ENCODE results near the gene DOCK4.

Gene DOCK4

DNA sequence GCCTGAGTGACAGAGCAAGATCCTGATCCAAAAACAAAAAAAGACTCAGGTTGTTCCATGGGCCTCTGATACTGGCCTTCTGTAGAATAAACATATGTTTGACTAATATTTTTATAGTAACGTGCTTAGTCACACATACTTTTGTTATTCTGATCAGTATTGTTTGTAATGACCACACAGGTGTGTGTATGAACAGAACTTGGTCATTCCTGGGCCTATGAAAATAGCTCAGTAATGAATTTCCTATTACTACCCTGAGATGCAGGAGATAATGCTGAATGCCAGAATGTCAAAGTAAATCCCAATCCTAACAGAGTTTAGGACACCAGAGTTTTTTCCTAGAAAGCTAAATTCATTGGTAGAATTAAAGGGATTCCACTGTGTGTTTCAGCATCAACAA, 108.7 kb downstream of the DOCK4 start:
- peaks cover 9% of the 10 kb centered on the region for H3K4me1 ChIP-seq (ENCODE audit: insufficient read depth, poor library complexity, severe bottlenecking)
- no peaks in the 10 kb centered on the region for H3K27me3 ChIP-seq (ENCODE audit: insufficient read depth, poor library complexity, severe bottlenecking)
- H3K9me3 ChIP-seq (ENCODE audit: severe bottlenecking) = no peaks in the 10 kb centered on the region
- no peaks in the 10 kb centered on the region; the same call in 1 of the 2 replicates for H3K36me3 ChIP-seq (ENCODE audit: low read depth)
- ATAC-seq (ENCODE audit: low read depth) = peak; percentile 95
- no peak overlapping the region for H3K27ac ChIP-seq (ENCODE audit: poor library complexity, severe bottlenecking)
- DNase-seq (ENCODE audit: low spot score) = no peak
- no peak overlapping the region for H3K4me3 ChIP-seq (ENCODE audit: severe bottlenecking)
- TF ChIP-seq CTCF (IDR thresholded peaks at IDR 0.05; ENCODE audit: poor library complexity, severe bottlenecking) = no peak

DNA sequence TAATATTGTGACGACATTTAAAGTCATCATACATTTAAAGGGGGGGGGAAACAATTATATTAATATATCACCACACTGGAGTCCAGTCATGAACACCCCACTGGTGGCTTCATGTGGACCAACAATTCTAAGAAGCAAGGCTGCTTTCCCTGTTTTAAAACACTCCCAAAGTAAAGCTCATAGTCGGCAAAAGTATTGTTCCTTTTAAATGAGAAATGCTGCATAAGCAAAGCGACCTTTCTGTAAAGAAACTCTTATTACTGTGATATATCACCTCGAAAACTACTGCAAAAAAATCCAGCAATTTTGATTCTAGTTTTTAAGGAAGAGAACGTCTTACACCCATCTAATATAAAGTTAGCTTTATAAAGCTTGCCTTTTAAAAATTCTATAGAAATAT, 112.8 kb downstream of the DOCK4 start:
- no peak overlapping the region for H3K27ac ChIP-seq (ENCODE audit: poor library complexity, severe bottlenecking)
- no peak overlapping the region for H3K4me3 ChIP-seq (ENCODE audit: severe bottlenecking)
- H3K4me1 ChIP-seq (ENCODE audit: insufficient read depth, poor library complexity, severe bottlenecking) = peaks cover 9% of the 10 kb centered on the region
- DNase-seq (ENCODE audit: low spot score) (no peak), ATAC-seq (ENCODE audit: low read depth) (no peak)
- no peaks in the 10 kb centered on the region for H3K9me3 ChIP-seq (ENCODE audit: severe bottlenecking)
- no peak for TF ChIP-seq CTCF (IDR thresholded peaks at IDR 0.05; ENCODE audit: poor library complexity, severe bottlenecking)
- no peaks in the 10 kb centered on the region for H3K36me3 ChIP-seq (ENCODE audit: low read depth)
- H3K27me3 ChIP-seq (ENCODE audit: insufficient read depth, poor library complexity, severe bottlenecking) = no peaks in the 10 kb centered on the region

DNA sequence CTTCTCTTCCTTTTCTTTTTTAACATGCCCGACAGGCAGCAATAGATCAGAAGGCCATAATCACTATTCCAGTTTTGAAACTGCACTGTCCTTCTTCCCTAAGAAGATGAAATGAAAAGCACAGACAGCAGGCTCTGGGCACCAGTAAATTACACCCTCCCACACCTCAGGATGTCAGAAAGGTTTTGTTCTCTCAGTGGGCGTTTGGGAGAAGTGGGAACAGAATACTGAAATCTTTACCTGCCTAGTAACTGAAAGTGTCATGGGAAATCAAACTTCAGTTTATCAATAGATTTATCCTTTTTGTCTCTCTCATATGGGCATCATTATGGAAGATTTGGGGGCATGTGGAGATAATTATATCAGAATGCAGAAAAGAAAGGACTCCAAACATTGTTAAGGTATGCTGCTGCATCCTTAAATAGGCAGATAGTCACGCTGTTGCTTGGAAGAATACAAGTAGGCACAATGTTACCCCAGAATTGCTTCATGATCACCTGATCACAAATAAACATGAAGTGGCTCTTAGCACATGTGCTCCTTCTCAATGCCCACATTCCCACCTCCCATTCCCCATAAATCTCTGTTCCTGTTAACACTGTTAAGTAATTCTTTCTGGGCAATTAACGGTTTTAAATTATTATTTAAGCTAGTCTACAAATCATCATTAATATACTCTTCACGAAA, 113.3 kb downstream of the DOCK4 start:
- Histone ChIP-seq H3K27me3 (ENCODE audit: insufficient read depth, poor library complexity, severe bottlenecking) (no peaks in the 10 kb centered on the region), H3K4me3 (ENCODE audit: severe bottlenecking) (no peak overlapping the region), H3K4me1 (ENCODE audit: insufficient read depth, poor library complexity, severe bottlenecking) (peaks cover 6% of the 10 kb centered on the region), H3K36me3 (ENCODE audit: low read depth) (no peaks in the 10 kb centered on the region), H3K9me3 (ENCODE audit: severe bottlenecking) (no peaks in the 10 kb centered on the region), H3K27ac (ENCODE audit: poor library complexity, severe bottlenecking) (no peak overlapping the region)
- no peak for TF ChIP-seq CTCF (IDR thresholded peaks at IDR 0.05; ENCODE audit: poor library complexity, severe bottlenecking)
- no peak for DNase-seq (ENCODE audit: low spot score)
- ATAC-seq (ENCODE audit: low read depth) = no peak

DNA sequence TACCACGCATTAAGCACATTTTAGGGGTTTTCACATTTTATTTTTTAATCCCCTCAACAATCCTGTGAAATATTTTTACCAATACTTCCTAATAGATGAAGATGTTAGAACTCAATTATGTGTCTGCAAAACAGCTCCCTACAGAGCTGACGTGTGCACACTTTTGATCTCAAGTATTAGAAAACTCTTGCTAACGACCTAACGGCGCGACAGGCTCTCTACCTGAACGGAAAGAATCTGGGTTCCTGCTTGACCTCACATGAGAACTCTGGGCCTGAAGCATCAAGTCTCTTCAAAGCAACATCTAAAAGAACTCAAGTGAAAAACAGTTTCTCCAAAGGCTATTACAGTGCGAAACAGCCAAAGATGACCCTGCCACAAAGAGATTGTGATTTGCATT, 113.9 kb downstream of the DOCK4 start:
- Histone ChIP-seq H3K4me1 (ENCODE audit: insufficient read depth, poor library complexity, severe bottlenecking) (peaks cover under 1% of the 10 kb centered on the region), H3K9me3 (ENCODE audit: severe bottlenecking) (no peaks in the 10 kb centered on the region), H3K4me3 (ENCODE audit: severe bottlenecking) (no peak overlapping the region), H3K36me3 (ENCODE audit: low read depth) (no peaks in the 10 kb centered on the region), H3K27ac (ENCODE audit: poor library complexity, severe bottlenecking) (no peak overlapping the region), H3K27me3 (ENCODE audit: insufficient read depth, poor library complexity, severe bottlenecking) (no peaks in the 10 kb centered on the region)
- DNase-seq (ENCODE audit: low spot score) (no peak), ATAC-seq (ENCODE audit: low read depth) (no peak)
- TF ChIP-seq CTCF (IDR thresholded peaks at IDR 0.05; ENCODE audit: poor library complexity, severe bottlenecking) = no peak

- Histone ChIP-seq H3K27me3 (ENCODE audit: insufficient read depth, poor library complexity, severe bottlenecking) (no peaks in the 10 kb centered on the region), H3K9me3 (ENCODE audit: severe bottlenecking) (no peaks in the 10 kb centered on the region), H3K27ac (ENCODE audit: poor library complexity, severe bottlenecking) (no peak overlapping the region), H3K4me1 (ENCODE audit: insufficient read depth, poor library complexity, severe bottlenecking) (no peaks in the 10 kb centered on the region), H3K36me3 (ENCODE audit: low read depth) (no peaks in the 10 kb centered on the region), H3K4me3 (ENCODE audit: severe bottlenecking) (no peak overlapping the region)
- DNase-seq (ENCODE audit: low spot score) = no peak
- no peak for TF ChIP-seq CTCF (IDR thresholded peaks at IDR 0.05; ENCODE audit: poor library complexity, severe bottlenecking)
- ATAC-seq (ENCODE audit: low read depth) = no peak
Observed at GRCh38 chr7:112091768-112092167, 114.4 kb downstream of the DOCK4 start.

Data from RWPE2 (cell line).